Activated T-helper 9 cell treated with anti-CD3 and anti-CD28 coated beads, Interleukin-2, amount 50 U/mL, for 16 hours (primary cell): ENCODE measurements around the gene MAP7.
"Not testable (repeated sequence)": the region's sequence is repeated elsewhere in the genome, so short reads cannot be mapped to it uniquely, and the experiment has no call there.

Source experiments
- DNase-seq: peaks from one replicate; pipeline ENCODE4 v3.0.0-alpha.2; 2020; ENCODE audit warnings: low read depth

The MAP7 gene

GRCh38 chr6:136421537-136422158 lies 128.6 kb downstream of the MAP7 start:
- DNase-seq, result no peak

GRCh38 chr6:136420853-136421252 lies 129.4 kb downstream of the MAP7 start:
- DNase-seq, result no peak

- no peak for DNase-seq
Measured at GRCh38 chr6:136415351-136416007, 134.7 kb downstream of the MAP7 start.

- DNase-seq, result no peak
Measured at GRCh38 chr6:136412410-136412809, 137.8 kb downstream of the MAP7 start.

- DNase-seq, result no peak
Measured at GRCh38 chr6:136411453-136412354, 138.5 kb downstream of the MAP7 start.

GRCh38 chr6:136411025-136411325 lies 139.2 kb downstream of the MAP7 start:
- DNase-seq, result no peak

GRCh38 chr6:136410201-136411024 lies 139.8 kb downstream of the MAP7 start:
- DNase-seq, result no peak

GRCh38 chr6:136409597-136409996 lies 140.6 kb downstream of the MAP7 start:
- DNase-seq, result no peak

- DNase-seq, result no peak
Measured at GRCh38 chr6:136408204-136408603, 142.0 kb downstream of the MAP7 start.

GRCh38 chr6:136405420-136406029 lies 144.7 kb downstream of the MAP7 start:
- DNase-seq, result no peak

GRCh38 chr6:136404627-136405419 lies 145.4 kb downstream of the MAP7 start:
- DNase-seq, result no peak

- DNase-seq, result no peak
Measured at GRCh38 chr6:136404007-136404406, 146.2 kb downstream of the MAP7 start.

GRCh38 chr6:136403110-136403980 lies 146.9 kb downstream of the MAP7 start:
- DNase-seq, result no peak

- DNase-seq, result no peak
Measured at GRCh38 chr6:136401749-136402148, 148.5 kb downstream of the MAP7 start.

GRCh38 chr6:136401236-136401635 lies 149.0 kb downstream of the MAP7 start:
- not testable (repeated sequence) for DNase-seq

- no peak for DNase-seq
Measured at GRCh38 chr6:136398453-136398852, 151.8 kb downstream of the MAP7 start.

GRCh38 chr6:136396908-136397307 lies 153.3 kb downstream of the MAP7 start:
- DNase-seq, result no peak

- not testable (repeated sequence) for DNase-seq
Measured at GRCh38 chr6:136390959-136391358, 159.3 kb downstream of the MAP7 start.

GRCh38 chr6:136387316-136387715 lies 162.9 kb downstream of the MAP7 start:
- no peak for DNase-seq
